ENCODE data around the gene CPXM2.
"Not testable (repeated sequence)": the region's sequence is repeated elsewhere in the genome, so short reads cannot be mapped to it uniquely, and the experiment has no call there.

Gene CPXM2

GRCh38 chr10:123742751-123743440 lies 148.7 kb downstream of the CPXM2 start:
- no peak for DNase-seq (ENCODE audit: low read depth)

- DNase-seq (ENCODE audit: low read depth): no peak
Measured at GRCh38 chr10:123741711-123742110, 149.9 kb downstream of the CPXM2 start.

- no peak for DNase-seq (ENCODE audit: low read depth)
Measured at GRCh38 chr10:123741146-123741545, 150.5 kb downstream of the CPXM2 start.

- not testable (repeated sequence) for DNase-seq (ENCODE audit: low read depth)
Measured at GRCh38 chr10:123736917-123737316, 154.7 kb downstream of the CPXM2 start.

GRCh38 chr10:123729523-123729922 lies 162.1 kb downstream of the CPXM2 start:
- no peak for DNase-seq (ENCODE audit: low read depth)

GRCh38 chr10:123726836-123727235 lies 164.8 kb downstream of the CPXM2 start:
- DNase-seq (ENCODE audit: low read depth): no peak

- DNase-seq (ENCODE audit: low read depth): no peak
Measured at GRCh38 chr10:123726381-123726780, 165.2 kb downstream of the CPXM2 start.

- no peak for DNase-seq (ENCODE audit: low read depth)
Measured at GRCh38 chr10:123724747-123725146, 166.9 kb downstream of the CPXM2 start.

- DNase-seq (ENCODE audit: low read depth): no peak
Measured at GRCh38 chr10:123722351-123722750, 169.3 kb downstream of the CPXM2 start.

- DNase-seq (ENCODE audit: low read depth): no peak
Measured at GRCh38 chr10:123721441-123722049, 170.1 kb downstream of the CPXM2 start.

- no peak for DNase-seq (ENCODE audit: low read depth)
Measured at GRCh38 chr10:123720536-123720935, 171.1 kb downstream of the CPXM2 start.

GRCh38 chr10:123718544-123719060 lies 173.0 kb downstream of the CPXM2 start:
- no peak for DNase-seq (ENCODE audit: low read depth)

- no peak for DNase-seq (ENCODE audit: low read depth)
Measured at GRCh38 chr10:123717336-123717735, 174.3 kb downstream of the CPXM2 start.

GRCh38 chr10:123715546-123715945 lies 176.1 kb downstream of the CPXM2 start:
- DNase-seq (ENCODE audit: low read depth): no peak

- no peak for DNase-seq (ENCODE audit: low read depth)
Measured at GRCh38 chr10:123706236-123706635, 185.4 kb downstream of the CPXM2 start.

GRCh38 chr10:123704812-123705211 lies 186.8 kb downstream of the CPXM2 start:
- no peak for DNase-seq (ENCODE audit: low read depth)

- no peak for DNase-seq (ENCODE audit: low read depth)
Measured at GRCh38 chr10:123704076-123704475, 187.5 kb downstream of the CPXM2 start.

GRCh38 chr10:123703195-123703790 lies 188.3 kb downstream of the CPXM2 start:
- no peak for DNase-seq (ENCODE audit: low read depth)
